Right renal pelvis (tissue), 4 donors: ENCODE results near the gene DNAJB8. TPM values are rescaled to one million over a fixed set of nuclear protein-coding genes. Genes with fewer than 3 reads are reported as not detected.

Source experiments
- DNase-seq, 4 donors: peaks; one replicate each; pipeline ENCODE4 v3.0.0-alpha.2; 2013; ENCODE audit warnings: low read depth in 4 of 4, low spot score in 3 of 4, missing footprints in 1 of 4
- polyA plus RNA-seq, 4 donors: library from polyadenylated mRNA; unstranded; fragments of 120-200 nt; gene quantifications; one replicate each; pipeline ENCODE4 v1.2.1, GENCODE V29; 2013; ENCODE audit not compliant: insufficient read length in 4 of 4

Gene DNAJB8
- polyA plus RNA-seq, 4 donors, result not detected

DNA sequence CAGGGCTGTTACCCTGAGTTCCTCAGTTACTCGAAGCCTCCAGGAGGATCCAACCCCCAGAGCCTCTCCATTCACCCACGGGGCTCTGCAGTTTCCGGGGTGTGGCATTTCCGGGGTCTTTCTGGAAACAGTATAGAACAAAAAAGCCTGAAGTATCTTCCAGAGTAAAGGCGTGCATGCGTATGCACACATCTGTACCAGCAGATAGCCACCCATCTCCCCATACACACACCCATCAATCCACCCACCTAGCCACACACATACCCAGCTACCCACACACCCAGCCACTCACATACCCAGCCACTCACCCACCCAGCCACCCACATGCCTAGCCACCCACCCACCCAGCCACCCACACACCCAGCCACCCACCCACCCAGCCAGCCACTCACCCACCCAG lies 2.9 kb upstream of the DNAJB8 start:
- no peak for DNase-seq

DNA sequence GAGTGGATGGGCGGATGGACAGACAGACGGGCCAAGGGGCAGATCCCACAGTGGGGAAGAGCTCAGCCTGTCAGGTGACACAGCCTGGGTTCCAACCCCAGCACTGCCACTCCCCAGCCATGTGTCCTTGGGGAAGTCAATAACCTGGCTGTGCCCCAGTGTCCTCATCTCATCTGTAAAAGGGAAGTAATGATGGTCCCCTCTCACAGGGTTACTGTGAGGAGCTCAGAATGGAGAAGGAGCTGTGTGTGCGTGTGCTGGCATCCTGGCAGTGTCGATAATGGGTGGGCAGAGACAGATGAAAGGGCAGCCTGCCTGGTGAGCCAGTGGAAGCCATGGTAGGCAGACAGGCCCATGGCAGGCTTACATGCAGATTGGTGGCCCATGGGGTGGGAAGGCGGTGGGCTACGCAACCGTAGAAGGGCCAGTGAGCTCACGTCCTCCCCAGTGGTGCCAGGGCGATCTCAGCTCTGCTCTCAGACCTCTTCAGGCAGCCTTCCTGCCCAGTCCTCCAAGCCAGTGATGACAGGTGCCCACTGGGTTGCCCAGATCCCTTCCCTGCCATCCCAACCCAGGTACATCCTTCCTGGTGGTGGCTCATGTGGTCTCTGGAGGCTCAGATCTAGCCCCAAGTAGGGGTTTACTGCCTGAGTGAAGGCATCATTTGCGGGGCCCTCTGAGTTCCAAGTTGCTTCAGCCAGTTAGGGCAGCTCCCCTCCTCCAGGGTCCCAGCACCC lies 2.3 kb upstream of the DNAJB8 start:
- DNase-seq, result no peak

DNA sequence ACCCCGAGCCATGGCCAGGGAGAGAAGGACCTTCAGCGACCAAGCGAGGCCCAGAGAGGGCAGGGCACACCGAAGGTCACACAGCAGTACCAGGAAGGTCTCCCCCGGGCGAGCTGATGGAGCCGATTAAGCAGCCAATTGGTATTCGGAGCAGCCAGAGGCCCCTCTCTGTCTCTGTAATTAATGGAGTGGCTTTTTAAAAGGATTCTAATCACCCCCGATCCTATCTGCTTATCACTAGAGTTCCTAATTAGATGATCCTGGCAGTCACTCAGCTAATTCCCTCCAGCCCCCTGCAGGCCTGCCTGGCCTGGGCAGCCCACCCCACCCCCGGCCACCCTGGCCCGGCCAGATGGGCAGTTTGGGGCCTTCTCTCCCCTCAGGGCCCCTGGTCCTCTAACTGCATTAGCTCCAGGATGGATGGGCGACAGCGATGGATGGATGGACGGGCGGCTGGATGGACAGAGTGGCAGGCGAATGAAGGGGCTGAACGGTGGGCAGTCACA lies 1.6 kb upstream of the DNAJB8 start:
- DNase-seq, result no peak

DNA sequence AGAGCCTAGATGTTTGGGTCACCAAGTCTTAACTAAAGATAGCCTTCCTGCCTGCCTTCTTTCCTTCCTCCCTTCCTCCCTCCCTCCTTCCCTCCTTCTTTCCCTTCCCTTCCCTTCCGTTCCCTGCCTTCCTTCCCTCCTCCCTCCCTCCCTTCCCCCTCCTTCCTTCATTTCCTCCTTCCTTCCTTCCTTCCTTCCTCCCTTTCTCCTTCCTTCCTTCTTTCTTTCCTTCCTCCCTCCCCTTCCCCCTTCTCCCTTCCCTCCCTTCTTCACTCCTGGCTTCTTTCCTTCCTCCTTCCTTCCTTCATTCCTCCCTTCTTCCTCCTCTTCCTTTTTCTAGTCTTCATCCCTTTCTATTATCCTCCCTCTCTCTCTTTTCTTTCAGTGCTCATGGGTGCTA lies 2.0 kb downstream of the DNAJB8 start:
- no peak for DNase-seq

DNA sequence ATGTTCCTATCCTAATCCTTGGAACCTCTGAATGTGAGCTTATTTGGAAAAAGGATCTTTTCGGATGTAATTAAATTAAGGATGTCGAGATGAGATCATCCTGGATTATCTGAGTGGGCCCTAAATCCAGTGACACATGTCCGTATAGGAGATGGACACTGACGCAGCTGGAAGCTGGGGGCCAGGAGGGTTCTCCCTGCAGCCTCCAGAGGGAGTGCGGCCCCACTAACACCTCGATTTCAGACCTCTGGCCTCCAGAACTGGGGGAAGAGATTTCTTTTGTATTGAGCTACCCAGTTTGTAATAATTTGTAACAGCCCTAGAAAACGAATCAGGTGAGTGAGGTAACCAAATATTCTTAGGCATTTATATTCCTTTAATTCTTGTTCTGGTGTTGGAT lies 2.5 kb downstream of the DNAJB8 start:
- DNase-seq, result no peak

DNA sequence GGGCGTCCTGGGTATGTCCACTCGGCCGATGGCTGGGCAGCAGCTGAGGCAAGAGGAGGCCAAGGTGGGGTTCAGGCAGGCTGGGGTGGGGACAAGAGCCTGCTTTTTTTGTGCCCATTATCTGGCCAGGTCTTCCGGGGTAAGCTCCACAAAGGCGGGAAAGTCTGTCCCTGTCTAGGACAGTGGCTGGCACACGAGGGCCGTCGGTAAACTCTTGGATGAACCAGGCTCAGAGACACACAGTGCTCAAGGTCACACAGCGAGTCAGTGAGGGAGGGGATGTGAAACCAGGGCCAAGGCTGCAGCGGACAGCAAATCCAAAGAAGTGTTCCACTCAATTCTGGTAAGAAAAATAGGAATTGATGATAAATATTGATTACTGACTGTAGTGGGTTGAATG lies 2.9 kb downstream of the DNAJB8 start:
- no peak for DNase-seq

DNA sequence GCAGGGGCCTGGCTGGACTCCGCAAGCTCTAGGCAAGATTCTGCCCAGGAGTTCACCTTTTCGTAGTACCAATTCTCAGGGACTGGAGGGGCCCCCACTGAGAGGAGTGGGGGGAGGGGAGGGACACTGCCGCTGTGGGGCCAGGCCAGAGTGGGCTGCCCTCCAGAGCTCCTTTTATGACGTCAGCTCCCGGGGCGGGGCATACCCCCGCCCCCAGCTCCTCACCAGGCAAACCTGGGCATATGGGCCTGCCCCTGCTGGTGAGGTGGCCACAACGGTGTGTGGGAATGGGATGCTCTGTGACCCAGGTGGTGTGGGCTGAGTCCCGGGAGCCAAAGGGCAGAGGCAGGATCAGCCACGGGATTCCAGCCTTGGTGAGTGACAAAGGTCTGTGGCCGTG lies 3.3 kb downstream of the DNAJB8 start:
- DNase-seq, result no peak

DNA sequence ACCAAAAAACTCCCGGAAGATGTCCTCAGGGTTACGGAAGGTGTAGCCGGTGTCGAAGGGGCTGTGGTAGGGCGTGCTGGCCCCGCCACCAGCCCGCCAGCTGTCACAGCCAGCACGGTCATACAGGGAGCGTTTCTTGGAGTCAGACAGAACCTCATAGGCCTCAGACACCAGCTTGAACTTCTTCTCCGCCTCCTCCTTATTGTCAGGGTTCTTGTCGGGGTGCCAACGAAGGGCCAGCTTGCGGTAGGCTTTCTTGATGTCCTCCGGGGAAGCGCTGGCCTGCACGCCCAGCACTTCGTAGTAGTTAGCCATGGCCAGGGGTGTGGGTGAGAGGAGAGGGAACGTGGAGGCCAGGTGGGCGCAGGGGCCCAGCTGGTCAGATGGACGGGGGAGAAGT lies 3.8 kb downstream of the DNAJB8 start:
- no peak for DNase-seq

DNA sequence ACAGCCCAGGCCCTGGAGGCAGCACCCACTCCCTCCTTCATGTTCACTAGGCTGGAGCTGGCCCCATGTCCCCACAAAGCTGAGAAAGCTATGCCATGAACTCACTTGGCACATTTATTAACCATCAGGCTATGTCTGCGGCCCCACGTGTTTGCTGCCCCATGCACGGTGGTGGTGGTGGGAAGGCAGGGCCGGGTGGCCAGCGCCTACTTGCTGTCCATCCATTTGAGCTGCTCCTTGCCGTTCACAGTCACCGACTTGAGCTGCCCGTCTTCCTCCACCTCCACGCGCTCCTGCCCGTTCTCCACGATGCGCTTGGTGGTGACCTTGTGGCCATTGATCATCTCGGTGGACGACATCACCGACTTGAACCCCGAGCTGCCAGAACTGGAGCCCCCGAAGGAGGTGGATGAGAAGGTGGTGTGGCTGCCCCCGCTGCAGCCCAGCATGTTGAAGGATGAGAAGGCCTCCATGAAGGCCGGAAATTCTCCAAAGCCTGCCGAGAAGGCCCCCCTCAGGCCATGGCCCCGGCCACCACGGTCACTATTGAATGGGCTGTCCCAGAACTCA lies 4.3 kb downstream of the DNAJB8 start:
- no peak for DNase-seq

DNA sequence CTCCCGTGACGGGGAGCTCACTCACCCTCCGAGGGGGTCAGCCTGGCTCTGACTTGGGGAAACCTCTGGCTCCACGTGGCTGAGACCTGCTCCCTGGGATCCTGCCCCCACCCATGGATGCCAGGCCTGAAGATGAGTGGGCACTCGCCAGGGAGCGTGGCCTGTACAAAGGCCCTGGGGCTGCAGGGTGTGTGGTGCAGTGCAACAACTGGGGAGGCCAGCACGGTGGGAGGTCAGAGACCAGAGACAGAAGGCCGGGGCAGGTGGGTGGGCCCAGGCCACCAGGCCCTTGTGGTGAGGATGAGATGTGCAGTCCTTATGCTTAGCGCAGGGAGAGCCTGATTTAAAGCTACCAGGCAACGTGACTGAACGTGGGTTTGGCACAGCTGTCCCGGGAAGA lies 5.0 kb downstream of the DNAJB8 start:
- DNase-seq, result no peak

DNA sequence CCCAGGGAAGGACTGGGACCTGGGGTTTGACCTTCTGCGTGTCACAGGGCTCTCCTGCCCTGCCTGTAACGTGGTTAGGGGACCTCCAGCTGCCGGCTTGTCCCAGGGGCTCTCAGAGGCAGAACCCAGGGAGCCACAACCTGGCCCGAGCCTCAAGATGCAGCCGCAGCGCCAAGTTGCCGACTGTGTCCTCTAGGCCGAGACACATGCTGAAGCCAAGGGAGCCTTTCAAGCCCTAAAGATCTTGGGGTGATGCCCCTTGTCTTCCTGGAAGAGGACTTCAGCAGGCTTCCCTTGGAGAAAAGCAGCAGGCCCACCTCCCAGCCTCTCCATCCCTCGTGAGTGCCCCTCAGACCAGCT lies 7.2 kb downstream of the DNAJB8 start:
- no peak for DNase-seq

DNA sequence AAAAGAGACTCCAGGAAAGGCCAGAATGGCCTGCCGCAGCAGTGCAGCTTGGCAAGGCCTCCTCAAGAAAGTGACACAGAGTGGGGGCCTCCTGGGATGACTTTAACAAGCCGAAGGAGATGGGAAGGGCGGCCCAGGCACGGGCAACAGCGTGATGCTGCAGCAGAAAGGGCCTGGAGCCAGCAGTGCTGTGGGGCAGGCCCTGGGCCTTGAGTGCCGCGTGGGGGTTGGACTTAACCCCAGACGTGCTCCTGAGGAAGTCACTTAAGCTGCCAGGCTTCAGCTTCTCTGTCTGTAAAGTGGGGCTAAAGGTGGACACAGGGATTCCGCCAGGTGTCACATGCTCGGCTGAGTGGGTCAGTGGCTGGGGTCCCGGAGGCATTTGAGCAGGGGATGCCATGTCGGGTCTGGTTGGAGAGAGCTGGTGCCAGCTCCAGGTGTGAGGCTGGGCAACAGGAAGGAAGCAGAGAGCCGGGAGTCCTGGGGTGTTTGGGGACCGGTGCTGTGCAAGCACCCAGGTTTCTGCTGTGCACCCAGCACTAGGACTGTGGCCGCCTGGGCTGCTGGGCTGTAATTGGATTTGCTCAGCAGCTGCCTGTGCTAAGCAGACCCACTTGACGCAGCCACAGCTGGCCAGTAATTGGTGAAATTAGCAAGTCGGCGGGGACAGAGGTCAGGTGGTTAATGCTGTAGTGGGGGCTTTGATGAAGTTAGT lies 7.8 kb downstream of the DNAJB8 start:
- no peak for DNase-seq

DNA sequence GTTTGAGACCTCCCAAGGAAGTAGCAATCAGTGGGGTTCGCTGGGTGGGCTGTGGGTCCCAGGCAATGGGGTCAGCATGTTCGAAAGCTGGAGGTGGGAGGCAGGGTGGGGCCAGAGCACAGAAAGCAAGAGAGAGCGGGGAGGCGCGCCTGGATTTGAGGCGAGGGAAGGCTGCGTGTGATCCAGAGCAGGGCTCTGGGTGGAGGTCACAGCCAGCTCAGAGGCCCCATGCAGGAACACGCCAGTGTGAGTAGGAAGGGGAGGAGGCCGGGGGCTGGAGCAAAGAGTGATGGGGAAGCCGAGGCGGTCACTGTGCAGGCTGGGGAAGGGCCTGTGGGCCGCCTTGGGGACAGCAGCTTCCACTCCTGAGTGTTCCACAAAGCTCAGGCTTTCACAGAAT lies 8.8 kb downstream of the DNAJB8 start:
- no peak for DNase-seq

DNA sequence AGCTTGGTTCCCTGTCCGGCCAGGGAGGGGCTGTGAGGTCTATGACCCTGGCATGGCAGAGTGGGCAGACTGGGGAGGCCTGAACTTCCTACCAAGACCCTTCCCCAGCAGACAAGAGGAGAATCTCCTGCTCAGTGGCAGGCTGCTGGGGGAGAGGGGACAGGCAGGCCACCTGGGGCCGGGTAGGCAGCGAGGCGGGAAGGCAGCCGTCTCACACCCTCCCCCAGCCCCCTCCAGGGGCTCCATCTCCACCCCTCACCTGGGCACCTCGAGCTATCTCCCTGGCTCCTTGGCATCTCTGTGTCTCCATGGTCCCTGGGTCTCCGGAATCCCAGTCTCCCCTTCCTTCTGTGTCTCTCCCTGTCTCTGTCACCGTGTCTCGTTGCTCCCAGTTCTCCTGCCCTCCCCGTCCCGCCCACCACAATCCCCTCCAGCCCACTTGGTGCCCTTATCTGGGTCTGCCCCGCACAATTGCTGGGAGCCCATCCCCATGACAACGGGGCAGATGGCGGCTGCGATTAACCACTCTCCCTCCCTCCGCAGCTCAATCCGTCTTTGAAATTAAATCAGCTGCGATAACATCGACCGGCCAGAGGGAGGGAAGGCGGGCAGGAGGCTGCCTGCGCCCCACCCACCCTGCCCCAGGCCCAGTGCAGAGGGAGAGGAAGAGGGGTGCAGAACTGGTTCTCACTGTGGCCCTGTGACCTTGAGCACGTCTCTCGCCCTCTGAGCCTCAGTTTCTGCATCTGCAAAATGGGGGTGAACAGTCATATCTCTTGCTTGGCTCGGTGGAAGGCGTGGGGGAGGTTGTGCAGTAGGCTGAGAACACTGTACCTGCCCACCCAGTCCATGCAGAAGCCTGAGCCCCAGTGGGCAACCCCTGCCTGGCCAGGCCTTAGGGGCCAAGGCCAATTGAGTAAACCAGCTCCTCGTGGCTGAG lies 9.6 kb downstream of the DNAJB8 start:
- no peak for DNase-seq

DNA sequence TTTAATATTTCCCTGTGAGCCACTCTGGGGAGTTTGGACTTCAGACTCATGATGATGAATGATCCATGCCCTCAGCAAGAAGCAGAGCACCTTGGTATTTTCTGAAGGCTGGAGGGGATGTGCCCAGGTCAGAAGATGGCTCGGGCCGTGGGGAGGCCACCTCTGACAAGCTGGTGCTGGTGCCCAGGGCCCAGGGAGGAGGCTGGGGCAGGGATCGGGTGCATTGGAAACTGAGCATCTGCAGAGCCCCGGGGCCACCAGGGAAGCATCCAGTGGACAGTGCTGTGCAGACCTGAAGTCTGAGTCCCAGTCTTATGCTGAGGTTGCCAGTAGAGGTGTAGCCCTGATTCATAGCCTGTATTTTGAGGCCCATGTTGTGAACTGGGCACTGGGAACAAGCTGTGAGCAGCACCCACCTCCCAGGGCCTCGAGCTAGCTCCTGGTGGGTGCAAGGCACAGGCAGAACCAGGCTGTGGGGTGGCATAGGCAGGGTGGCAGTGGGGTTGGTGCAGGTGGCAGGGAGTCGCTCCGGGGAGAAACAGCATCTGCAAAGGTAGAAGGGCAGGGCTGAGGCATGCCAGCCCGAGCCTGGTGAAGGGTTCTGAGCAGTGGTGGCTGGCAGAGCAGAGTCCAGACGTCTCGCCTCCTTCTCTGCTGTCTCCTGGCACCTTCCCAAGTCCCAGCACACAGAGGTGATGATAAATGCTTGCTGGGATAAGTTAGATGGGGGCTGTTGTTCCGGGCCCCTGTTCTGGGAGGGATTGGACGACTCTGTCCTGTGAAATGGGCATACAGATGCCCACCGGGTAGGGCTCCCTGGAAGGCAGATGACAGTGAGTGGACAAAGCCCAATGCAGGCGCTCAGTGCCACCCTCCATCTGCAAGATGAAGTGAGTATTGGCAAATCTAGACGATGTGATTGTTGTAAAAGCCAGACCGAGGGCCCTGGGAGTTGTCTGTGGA lies 10.6 kb downstream of the DNAJB8 start:
- no peak for DNase-seq

DNA sequence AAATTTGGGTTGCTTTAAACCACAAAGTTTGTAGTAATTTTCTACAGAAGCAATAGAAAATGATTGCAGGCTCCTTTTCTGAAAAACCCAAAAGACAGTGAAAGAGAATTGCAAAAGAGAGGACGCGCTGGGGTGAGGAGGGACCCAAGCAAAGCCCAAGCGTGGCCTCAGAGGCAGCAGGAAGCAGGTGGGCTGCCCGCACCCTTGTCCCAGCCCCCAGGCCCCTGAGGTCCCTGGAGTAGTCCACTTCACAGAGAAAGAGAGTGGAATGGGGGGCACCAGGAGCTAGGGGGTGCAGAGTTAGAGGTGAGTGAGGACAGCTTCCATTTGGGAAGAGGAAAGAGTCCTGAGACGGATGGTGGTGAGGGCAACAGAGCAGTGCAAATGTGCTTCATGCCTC lies 11.6 kb downstream of the DNAJB8 start:
- no peak for DNase-seq

DNA sequence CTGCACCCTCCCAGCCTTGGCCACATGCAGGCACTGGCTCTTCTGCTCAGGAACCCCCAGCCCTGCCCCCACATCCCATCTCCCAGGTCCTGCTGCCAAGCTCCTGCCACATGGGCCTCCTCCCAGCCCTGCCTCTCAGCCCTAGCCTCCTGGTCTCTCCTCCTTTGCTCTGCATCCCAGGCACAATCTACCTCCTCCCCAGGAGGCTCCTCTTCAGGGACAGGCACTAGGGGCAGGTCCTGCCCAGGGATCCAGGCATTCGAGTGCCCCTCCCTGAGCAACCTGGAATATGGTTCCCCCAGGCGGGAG lies 12.4 kb downstream of the DNAJB8 start:
- no peak for DNase-seq

DNA sequence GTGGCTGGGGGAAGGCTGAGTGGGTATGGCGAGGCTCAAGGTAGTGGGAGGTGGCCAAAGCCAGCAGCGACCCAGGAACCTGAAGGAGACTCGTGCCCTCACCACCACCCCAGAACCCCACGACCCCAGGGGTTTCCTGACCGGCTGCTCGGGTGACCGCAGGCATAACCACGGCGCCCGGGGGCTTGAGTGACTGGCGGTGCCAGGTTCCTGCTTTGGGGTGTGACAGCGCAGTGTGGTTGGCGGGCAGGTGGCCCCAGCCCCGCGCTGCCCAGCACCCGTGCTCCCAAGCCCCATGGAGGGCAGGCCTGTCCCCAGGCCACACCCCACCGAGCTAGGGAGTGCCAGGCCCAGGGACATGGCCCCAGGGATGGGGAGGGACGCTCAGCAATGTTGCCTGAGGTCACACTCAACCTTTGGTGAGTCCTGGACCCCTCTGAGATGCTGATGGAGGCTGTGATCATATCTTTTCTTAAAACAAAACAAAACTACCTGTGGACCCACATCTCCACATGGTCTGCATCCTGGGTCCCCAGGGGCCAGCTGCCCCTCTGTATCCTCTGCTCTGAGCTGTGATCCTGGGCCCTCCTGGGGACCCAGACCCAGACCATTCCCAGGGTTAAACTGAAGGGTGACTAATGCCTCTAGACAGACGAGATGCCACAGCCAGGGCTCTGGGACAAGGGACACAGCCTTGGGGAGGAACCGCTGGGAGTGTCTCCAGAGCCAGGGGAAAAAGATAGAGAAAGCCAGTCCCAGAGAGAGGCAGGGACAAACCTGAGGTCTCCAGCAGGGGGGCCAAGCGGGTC lies 13.0 kb downstream of the DNAJB8 start:
- DNase-seq, result no peak

DNA sequence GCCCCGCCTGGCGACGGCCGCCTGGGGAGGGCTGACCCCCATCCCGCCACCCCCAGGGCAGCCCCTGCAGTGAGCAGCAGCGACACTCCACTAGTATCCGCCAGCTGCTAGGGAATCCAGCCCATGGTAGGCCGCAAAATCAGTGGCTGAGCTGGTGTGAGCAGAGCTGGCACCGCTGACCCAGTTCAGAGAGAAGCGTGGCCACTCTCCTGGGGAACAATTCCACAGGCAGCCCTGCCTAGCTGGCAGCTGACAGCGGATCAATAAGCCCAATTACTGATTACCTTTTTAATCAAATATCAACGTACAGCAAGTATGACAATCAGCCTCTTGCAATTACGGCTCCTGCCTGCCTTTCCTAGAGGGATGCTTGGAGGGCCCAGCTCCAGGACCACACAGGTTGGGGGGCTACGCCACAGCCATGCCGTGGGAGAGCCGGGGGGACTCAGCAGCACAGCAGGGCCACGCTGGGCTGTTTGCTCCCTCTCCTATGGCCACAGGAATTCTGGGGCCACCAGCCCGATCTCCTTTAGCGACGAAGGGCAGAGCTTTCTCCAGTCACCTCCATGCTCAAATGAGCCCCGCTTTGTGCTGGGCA lies 13.9 kb downstream of the DNAJB8 start:
- no peak for DNase-seq
